Measurements from ENCODE around the gene NCAM1.

GRCh38 chr11:113019711-113020110 lies 58.5 kb downstream of the NCAM1 start:
- TF ChIP-seq CTCF (IDR thresholded peaks at IDR 0.05) = no peak
- TF ChIP-seq POLR2A (IDR thresholded peaks at IDR 0.05) = no peak
- no peak for TF ChIP-seq POLR2AphosphoS5 (IDR thresholded peaks at IDR 0.05; ENCODE audit: insufficient read depth in 1 of 2, low read depth in 1 of 2)

Data from vagina (tissue), 2 donors.